Ovary (tissue), 3 donors: ENCODE results near the gene PAIP1.

Source experiments
- EP300 ChIP-seq: sonication (generic); formaldehyde crosslinking; IDR thresholded peaks from one replicate; pipeline ENCODE4 v1.6.1; 2017; ENCODE audit warnings: antibody characterized with exemption
- POLR2A ChIP-seq: fragments of 450-650 bp; IDR thresholded peaks from one replicate; pipeline ENCODE4 v1.6.1; 2017; ENCODE audit warnings: antibody characterized with exemption, mild to moderate bottlenecking, moderate library complexity
- TF ChIP-seq, protein P1 (sequence below), 3 donors: fragments of 450-650 bp in 2 of 3; fragments of 200-600 bp in 1 of 3; IDR thresholded peaks; one replicate each; pipeline versions ENCODE4 v1.5.1 to v1.8.0; 2016 to 2022; ENCODE audit warnings: antibody characterized with exemption in 3 of 3, mild to moderate bottlenecking in 1 of 3
- donor health status: DM: no; HTN: no; CAD: no.

DNA sequence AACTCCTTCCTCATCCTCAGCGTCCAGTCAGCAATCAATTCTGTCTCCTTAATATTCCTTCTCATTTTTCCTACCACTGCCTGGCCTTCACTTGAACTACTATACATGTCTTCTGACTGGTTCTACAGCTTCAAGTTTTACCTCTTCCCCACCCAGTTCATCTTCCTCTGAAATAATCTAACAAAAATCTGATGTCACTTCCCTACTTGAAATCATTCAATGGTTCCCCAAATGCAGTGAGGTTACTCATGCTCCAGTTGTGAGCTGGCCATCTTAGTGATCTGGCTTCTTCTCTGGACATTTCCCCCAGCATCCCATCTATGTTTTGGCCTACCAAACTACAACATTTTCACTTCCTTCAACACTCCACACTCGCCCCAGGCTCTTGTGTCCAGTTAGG lies 58.3 kb downstream of the PAIP1 start:
- TF ChIP-seq, protein P1, sequence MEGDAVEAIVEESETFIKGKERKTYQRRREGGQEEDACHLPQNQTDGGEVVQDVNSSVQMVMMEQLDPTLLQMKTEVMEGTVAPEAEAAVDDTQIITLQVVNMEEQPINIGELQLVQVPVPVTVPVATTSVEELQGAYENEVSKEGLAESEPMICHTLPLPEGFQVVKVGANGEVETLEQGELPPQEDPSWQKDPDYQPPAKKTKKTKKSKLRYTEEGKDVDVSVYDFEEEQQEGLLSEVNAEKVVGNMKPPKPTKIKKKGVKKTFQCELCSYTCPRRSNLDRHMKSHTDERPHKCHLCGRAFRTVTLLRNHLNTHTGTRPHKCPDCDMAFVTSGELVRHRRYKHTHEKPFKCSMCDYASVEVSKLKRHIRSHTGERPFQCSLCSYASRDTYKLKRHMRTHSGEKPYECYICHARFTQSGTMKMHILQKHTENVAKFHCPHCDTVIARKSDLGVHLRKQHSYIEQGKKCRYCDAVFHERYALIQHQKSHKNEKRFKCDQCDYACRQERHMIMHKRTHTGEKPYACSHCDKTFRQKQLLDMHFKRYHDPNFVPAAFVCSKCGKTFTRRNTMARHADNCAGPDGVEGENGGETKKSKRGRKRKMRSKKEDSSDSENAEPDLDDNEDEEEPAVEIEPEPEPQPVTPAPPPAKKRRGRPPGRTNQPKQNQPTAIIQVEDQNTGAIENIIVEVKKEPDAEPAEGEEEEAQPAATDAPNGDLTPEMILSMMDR (IDR thresholded peaks at IDR 0.05), result no peak
- TF ChIP-seq POLR2A (no peak), EP300 (no peak)
